PFSK-1 (cell line): ENCODE measurements around the gene TEX51.

ENCODE experiments used
- POLR2AphosphoS5 ChIP-seq: IDR thresholded peaks from 2 replicates; pipeline ENCODE4 v1.6.1; 2012; ENCODE audit warnings: low read depth, mild to moderate bottlenecking, control low read depth, low read length, moderate library complexity
- REST ChIP-seq, 2 experiments: IDR thresholded peaks; 2 replicates each; pipeline versions ENCODE4 v1.6.1 to v1.8.0; 2011 to 2012; ENCODE audit warnings: low read depth in 2 of 2, low read length in 2 of 2, control low read depth in 1 of 2, inconsistent platforms in 1 of 2, mild to moderate bottlenecking in 1 of 2, moderate library complexity in 1 of 2; ENCODE audit not compliant: insufficient read depth in 1 of 2
- SIN3A ChIP-seq: IDR thresholded peaks from 2 replicates; pipeline ENCODE4 v1.6.1; 2012; ENCODE audit warnings: mild to moderate bottlenecking, low read length, moderate library complexity, borderline replicate concordance; ENCODE audit not compliant: insufficient read depth
- TAF1 ChIP-seq: IDR thresholded peaks from 2 replicates; pipeline ENCODE4 v1.6.1; 2012; ENCODE audit warnings: low read length, control low read depth, borderline replicate concordance; ENCODE audit not compliant: insufficient read depth

GRCh38 chr2:126913329-126913728 lies 14.6 kb downstream of the TEX51 start:
- no peak for TF ChIP-seq POLR2AphosphoS5
- TF ChIP-seq REST (IDR thresholded peaks at IDR 0.05; ENCODE audit: insufficient read depth in 1 of 2, low read depth in 2 of 2, low read length in 2 of 2), result no peak
- no peak for TF ChIP-seq TAF1
- no peak for TF ChIP-seq SIN3A
